Measurements from ENCODE around the gene TRMT5. TPM values are rescaled to one million over a fixed set of nuclear protein-coding genes. Genes with fewer than 3 reads are reported as not detected.

Gene TRMT5
- total and polyA plus RNA-seq, 9 of the 15 experiments (the other 6 are each of a cell fraction or from before 2014, with no cell fraction given) = 8.4 to 20.0 (median 15.1) TPM

DNA sequence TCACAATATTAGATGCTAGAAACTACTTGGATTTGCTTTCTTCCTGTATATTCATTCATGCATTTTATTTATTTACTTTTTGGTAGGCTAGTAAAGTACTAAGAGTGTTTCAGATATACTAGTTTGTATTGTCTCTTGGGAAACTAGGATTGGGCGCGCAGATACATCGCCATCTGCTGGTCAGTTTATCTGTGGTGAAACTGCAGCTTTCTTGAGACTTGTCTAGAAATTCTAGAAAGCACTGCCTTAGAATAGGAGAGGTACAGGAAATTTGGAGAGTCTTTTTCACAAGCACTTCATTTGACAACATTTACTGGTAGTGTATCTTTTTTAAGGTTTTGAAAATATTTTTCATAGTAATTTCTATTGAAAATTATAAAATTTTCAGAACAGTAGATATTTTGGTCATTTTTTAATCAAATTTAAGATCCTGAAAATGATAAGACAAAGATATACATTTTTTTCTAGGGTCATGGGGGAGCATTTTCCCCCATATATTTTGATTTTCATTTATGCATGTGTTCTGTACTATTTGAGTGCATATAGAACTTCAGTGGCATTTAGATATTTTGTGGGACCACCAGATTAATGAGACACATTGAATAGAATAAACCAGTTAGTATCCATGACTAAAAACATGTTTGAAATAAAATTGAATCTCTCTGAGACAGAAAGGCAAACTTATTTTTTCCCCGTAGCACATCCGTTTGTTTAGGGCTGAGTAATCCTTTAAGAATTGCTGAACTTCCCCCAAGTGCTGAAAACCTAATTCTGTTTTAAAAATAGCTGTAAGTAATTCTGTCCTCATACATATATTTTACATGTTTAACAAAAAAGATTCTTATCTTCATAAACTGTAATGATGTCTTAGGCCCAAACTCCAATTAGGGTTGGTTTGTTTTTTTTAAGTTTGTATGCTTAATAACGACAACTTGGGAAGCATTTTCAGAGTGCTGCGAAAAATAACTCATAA lies 44.7 kb upstream of the TRMT5 start (continued):
- TF ChIP-seq IFI16 (CRISPR knock-in tag; IDR thresholded peaks at IDR 0.05) (no peak), E2F6 (IDR thresholded peaks at IDR 0.05; ENCODE audit: borderline replicate concordance in 1 of 2, extremely low read depth in 1 of 2, insufficient read depth in 1 of 2, insufficient read length in 1 of 2, low read depth in 1 of 2, low read length in 1 of 2, poor library complexity in 1 of 2, severe bottlenecking in 1 of 2) (no peak), ZFP1 (CRISPR knock-in tag; IDR thresholded peaks at IDR 0.05) (no peak), IRF1 (CRISPR knock-in tag; IDR thresholded peaks at IDR 0.05; ENCODE audit: borderline replicate concordance) (no peak), HOXB6 (CRISPR knock-in tag; IDR thresholded peaks at IDR 0.05; ENCODE audit: borderline replicate concordance) (no peak), PHTF2 (CRISPR knock-in tag; IDR thresholded peaks at IDR 0.05) (no peak)
- TF ChIP-seq, protein P1, sequence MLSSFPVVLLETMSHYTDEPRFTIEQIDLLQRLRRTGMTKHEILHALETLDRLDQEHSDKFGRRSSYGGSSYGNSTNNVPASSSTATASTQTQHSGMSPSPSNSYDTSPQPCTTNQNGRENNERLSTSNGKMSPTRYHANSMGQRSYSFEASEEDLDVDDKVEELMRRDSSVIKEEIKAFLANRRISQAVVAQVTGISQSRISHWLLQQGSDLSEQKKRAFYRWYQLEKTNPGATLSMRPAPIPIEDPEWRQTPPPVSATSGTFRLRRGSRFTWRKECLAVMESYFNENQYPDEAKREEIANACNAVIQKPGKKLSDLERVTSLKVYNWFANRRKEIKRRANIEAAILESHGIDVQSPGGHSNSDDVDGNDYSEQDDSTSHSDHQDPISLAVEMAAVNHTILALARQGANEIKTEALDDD (IDR thresholded peaks at IDR 0.05) = peak; percentile 65
